Measurements from ENCODE around the gene KRTAP19-8.

The KRTAP19-8 gene

GRCh38 chr21:31003471-31003870 is 34.8 kb downstream of the KRTAP19-8 start:
- H3K79me1 ChIP-seq (replicated peaks; ENCODE audit: low read length, poor library complexity, severe bottlenecking), result no peaks in the 10 kb centered on the region
- H3K9ac ChIP-seq (ENCODE audit: low read length), result no peak overlapping the region
- no peak overlapping the region for H2AFZ ChIP-seq (ENCODE audit: low read depth, low read length)
- H2BK5ac ChIP-seq (ENCODE audit: low read depth, low read length, poor library complexity, severe bottlenecking), result no peak overlapping the region
- H3K4me3 ChIP-seq (ENCODE audit: insufficient read depth in 1 of 2, low read depth in 1 of 2, low read length in 2 of 2), result no peak overlapping the region
- H4K8ac ChIP-seq (ENCODE audit: low read length), result no peak overlapping the region
- H3K27me3 ChIP-seq (ENCODE audit: control insufficient read depth in 1 of 2, insufficient read depth in 1 of 2, low read length in 2 of 2), result no peaks in the 10 kb centered on the region
- no peak for DNase-seq
- no peaks in the 10 kb centered on the region for H3K9me3 ChIP-seq (ENCODE audit: control insufficient read depth, low read length)
- no peak overlapping the region for H3K27ac ChIP-seq (ENCODE audit: low read length, poor library complexity, severe bottlenecking)
- H4K91ac ChIP-seq (ENCODE audit: low read length), result no peak overlapping the region
- H2AK5ac ChIP-seq (ENCODE audit: low read length, severe bottlenecking), result no peak overlapping the region
- no peaks in the 10 kb centered on the region for H3K4me1 ChIP-seq (ENCODE audit: control insufficient read depth, insufficient read depth, low read depth, low read length)
- H2BK15ac ChIP-seq (ENCODE audit: low read depth, poor library complexity, severe bottlenecking), result no peak overlapping the region
- H3K4me2 ChIP-seq (ENCODE audit: low read length, poor library complexity, severe bottlenecking), result no peak overlapping the region
- no peak overlapping the region for H2BK120ac ChIP-seq (ENCODE audit: low read depth, low read length)
- 71% methylated on average over 10 of the region's 10 CpGs for WGBS
- no peak overlapping the region for H3K4ac ChIP-seq (ENCODE audit: low read depth in 1 of 2, low read length in 2 of 2)
- no peak overlapping the region for H3K14ac ChIP-seq (ENCODE audit: low read length in 2 of 2)
- no peak overlapping the region for H3K23ac ChIP-seq (ENCODE audit: low read length in 2 of 2)
- H3K36me3 ChIP-seq (ENCODE audit: control insufficient read depth in 1 of 2, insufficient read depth in 2 of 2, low read depth in 1 of 2, low read length in 2 of 2), result no peaks in the 10 kb centered on the region
- no peak overlapping the region for H3K18ac ChIP-seq (ENCODE audit: low read depth in 1 of 2, low read length in 2 of 2)
- no peak overlapping the region for H2BK12ac ChIP-seq (ENCODE audit: low read length in 2 of 2)

GRCh38 chr21:30997541-30997940 is 40.7 kb downstream of the KRTAP19-8 start:
- Histone ChIP-seq H3K79me1 (replicated peaks; ENCODE audit: low read length, poor library complexity, severe bottlenecking) (no peaks in the 10 kb centered on the region), H3K9me3 (ENCODE audit: control insufficient read depth, low read length) (no peaks in the 10 kb centered on the region), H2BK5ac (ENCODE audit: low read depth, low read length, poor library complexity, severe bottlenecking) (no peak overlapping the region), H3K23ac (ENCODE audit: low read length in 2 of 2) (no peak overlapping the region), H3K4ac (ENCODE audit: low read depth in 1 of 2, low read length in 2 of 2) (no peak overlapping the region), H2BK12ac (ENCODE audit: low read length in 2 of 2) (no peak overlapping the region), H3K27me3 (ENCODE audit: control insufficient read depth in 1 of 2, insufficient read depth in 1 of 2, low read length in 2 of 2) (no peaks in the 10 kb centered on the region), H3K14ac (ENCODE audit: low read length in 2 of 2) (no peak overlapping the region), H2AK5ac (ENCODE audit: low read length, severe bottlenecking) (no peak overlapping the region), H4K91ac (ENCODE audit: low read length) (no peak overlapping the region), H3K4me1 (ENCODE audit: control insufficient read depth, insufficient read depth, low read depth, low read length) (no peaks in the 10 kb centered on the region), H2BK120ac (ENCODE audit: low read depth, low read length) (no peak overlapping the region), H3K18ac (ENCODE audit: low read depth in 1 of 2, low read length in 2 of 2) (no peak overlapping the region), H2AFZ (ENCODE audit: low read depth, low read length) (no peak overlapping the region), H2BK15ac (ENCODE audit: low read depth, poor library complexity, severe bottlenecking) (no peak overlapping the region), H3K27ac (ENCODE audit: low read length, poor library complexity, severe bottlenecking) (no peak overlapping the region), H3K36me3 (ENCODE audit: control insufficient read depth in 1 of 2, insufficient read depth in 2 of 2, low read depth in 1 of 2, low read length in 2 of 2) (no peaks in the 10 kb centered on the region), H3K9ac (ENCODE audit: low read length) (no peak overlapping the region), H3K4me2 (ENCODE audit: low read length, poor library complexity, severe bottlenecking) (no peak overlapping the region), H3K4me3 (ENCODE audit: insufficient read depth in 1 of 2, low read depth in 1 of 2, low read length in 2 of 2) (no peak overlapping the region), H4K8ac (ENCODE audit: low read length) (no peak overlapping the region)
- no peak for DNase-seq
- WGBS, result 100% methylated on average over 1 of the region's 3 CpGs

GRCh38 chr21:30996728-30997127 is 41.5 kb downstream of the KRTAP19-8 start:
- Histone ChIP-seq H2BK15ac (ENCODE audit: low read depth, poor library complexity, severe bottlenecking) (no peak overlapping the region), H3K36me3 (ENCODE audit: control insufficient read depth in 1 of 2, insufficient read depth in 2 of 2, low read depth in 1 of 2, low read length in 2 of 2) (no peaks in the 10 kb centered on the region), H2BK12ac (ENCODE audit: low read length in 2 of 2) (no peak overlapping the region), H3K14ac (ENCODE audit: low read length in 2 of 2) (no peak overlapping the region), H3K18ac (ENCODE audit: low read depth in 1 of 2, low read length in 2 of 2) (no peak overlapping the region), H3K4me3 (ENCODE audit: insufficient read depth in 1 of 2, low read depth in 1 of 2, low read length in 2 of 2) (no peak overlapping the region), H2BK120ac (ENCODE audit: low read depth, low read length) (no peak overlapping the region), H3K23ac (ENCODE audit: low read length in 2 of 2) (no peak overlapping the region), H2AFZ (ENCODE audit: low read depth, low read length) (no peak overlapping the region), H3K4me2 (ENCODE audit: low read length, poor library complexity, severe bottlenecking) (no peak overlapping the region), H3K27ac (ENCODE audit: low read length, poor library complexity, severe bottlenecking) (no peak overlapping the region), H3K4me1 (ENCODE audit: control insufficient read depth, insufficient read depth, low read depth, low read length) (no peaks in the 10 kb centered on the region), H2BK5ac (ENCODE audit: low read depth, low read length, poor library complexity, severe bottlenecking) (no peak overlapping the region), H3K9me3 (ENCODE audit: control insufficient read depth, low read length) (no peaks in the 10 kb centered on the region), H3K27me3 (ENCODE audit: control insufficient read depth in 1 of 2, insufficient read depth in 1 of 2, low read length in 2 of 2) (no peaks in the 10 kb centered on the region), H2AK5ac (ENCODE audit: low read length, severe bottlenecking) (no peak overlapping the region), H3K4ac (ENCODE audit: low read depth in 1 of 2, low read length in 2 of 2) (no peak overlapping the region), H3K9ac (ENCODE audit: low read length) (no peak overlapping the region), H4K8ac (ENCODE audit: low read length) (no peak overlapping the region), H4K91ac (ENCODE audit: low read length) (no peak overlapping the region), H3K79me1 (replicated peaks; ENCODE audit: low read length, poor library complexity, severe bottlenecking) (no peaks in the 10 kb centered on the region)
- 74% methylated on average over 1 of the region's 2 CpGs for WGBS
- DNase-seq, result no peak

- no peak overlapping the region for H4K91ac ChIP-seq (ENCODE audit: low read length)
- H2BK5ac ChIP-seq (ENCODE audit: low read depth, low read length, poor library complexity, severe bottlenecking), result no peak overlapping the region
- H3K4me3 ChIP-seq (ENCODE audit: insufficient read depth in 1 of 2, low read depth in 1 of 2, low read length in 2 of 2), result no peak overlapping the region
- H3K4me2 ChIP-seq (ENCODE audit: low read length, poor library complexity, severe bottlenecking), result no peak overlapping the region
- no peak for DNase-seq
- H3K27ac ChIP-seq (ENCODE audit: low read length, poor library complexity, severe bottlenecking), result no peak overlapping the region
- H3K4me1 ChIP-seq (ENCODE audit: control insufficient read depth, insufficient read depth, low read depth, low read length), result no peaks in the 10 kb centered on the region
- H3K9me3 ChIP-seq (ENCODE audit: control insufficient read depth, low read length), result no peaks in the 10 kb centered on the region
- H4K8ac ChIP-seq (ENCODE audit: low read length), result no peak overlapping the region
- no peaks in the 10 kb centered on the region for H3K79me1 ChIP-seq (replicated peaks; ENCODE audit: low read length, poor library complexity, severe bottlenecking)
- H3K36me3 ChIP-seq (ENCODE audit: control insufficient read depth in 1 of 2, insufficient read depth in 2 of 2, low read depth in 1 of 2, low read length in 2 of 2), result no peaks in the 10 kb centered on the region
- H2BK120ac ChIP-seq (ENCODE audit: low read depth, low read length), result no peak overlapping the region
- no peak overlapping the region for H2AFZ ChIP-seq (ENCODE audit: low read depth, low read length)
- H3K4ac ChIP-seq (ENCODE audit: low read depth in 1 of 2, low read length in 2 of 2), result no peak overlapping the region
- no peaks in the 10 kb centered on the region for H3K27me3 ChIP-seq (ENCODE audit: control insufficient read depth in 1 of 2, insufficient read depth in 1 of 2, low read length in 2 of 2)
- H3K23ac ChIP-seq (ENCODE audit: low read length in 2 of 2), result no peak overlapping the region
- H3K18ac ChIP-seq (ENCODE audit: low read depth in 1 of 2, low read length in 2 of 2), result no peak overlapping the region
- no peak overlapping the region for H2BK15ac ChIP-seq (ENCODE audit: low read depth, poor library complexity, severe bottlenecking)
- no peak overlapping the region for H3K14ac ChIP-seq (ENCODE audit: low read length in 2 of 2)
- no peak overlapping the region for H2BK12ac ChIP-seq (ENCODE audit: low read length in 2 of 2)
- WGBS, result 61% methylated on average over 4 of the region's 5 CpGs
- H2AK5ac ChIP-seq (ENCODE audit: low read length, severe bottlenecking), result no peak overlapping the region
- H3K9ac ChIP-seq (ENCODE audit: low read length), result no peak overlapping the region
Measured at GRCh38 chr21:30994932-30995331, 43.3 kb downstream of the KRTAP19-8 start.

Data from mesenchymal stem cell (in vitro differentiated cells and primary cell).